Measurements from ENCODE around the gene MBNL2. TPM values are rescaled to one million over a fixed set of nuclear protein-coding genes. Genes with fewer than 3 reads are reported as not detected.

Gene MBNL2
- total RNA-seq, 2 experiments from 2014 or later: 16.8 to 18.8 TPM

DNA sequence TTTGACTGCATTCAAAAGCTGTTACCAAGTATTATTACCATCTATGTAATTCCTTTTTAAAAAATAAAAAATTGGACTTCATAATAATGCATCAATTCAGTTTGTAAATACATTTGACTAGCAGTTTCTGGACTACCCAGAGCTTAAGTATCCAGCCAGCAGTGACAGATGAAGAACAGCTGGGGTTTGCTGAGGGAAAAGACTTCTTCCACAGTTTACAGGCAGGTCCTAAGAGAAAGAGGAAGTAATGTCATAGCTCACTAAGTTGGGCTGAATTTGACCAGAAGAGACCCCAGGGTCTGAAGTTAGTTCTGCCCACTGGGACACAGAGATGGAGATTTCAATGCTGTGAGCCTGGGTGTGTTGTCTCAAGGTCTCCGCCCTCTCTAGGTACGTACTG is 96.4 kb downstream of the MBNL2 start:
- Mint-ChIP-seq H3K4me3 (no peak overlapping the region), H3K36me3 (ENCODE audit: low read depth) (peaks cover 11% of the 10 kb centered on the region), H3K27me3 (ENCODE audit: low read depth) (no peaks in the 10 kb centered on the region), H3K4me1 (ENCODE audit: low read depth) (peaks cover 4% of the 10 kb centered on the region), H3K27ac (no peak overlapping the region), H3K9me3 (no peaks in the 10 kb centered on the region)
- no peak for DNase-seq
- intact Hi-C loops (cut with micrococcal nuclease): no loop called here
- CTCF ChIA-PET: interaction anchor here (0.7 kb wide), 1 partner anchor 8 kb away, joined by 3 read pairs; no protein-coding TSS in a partner anchor

DNA sequence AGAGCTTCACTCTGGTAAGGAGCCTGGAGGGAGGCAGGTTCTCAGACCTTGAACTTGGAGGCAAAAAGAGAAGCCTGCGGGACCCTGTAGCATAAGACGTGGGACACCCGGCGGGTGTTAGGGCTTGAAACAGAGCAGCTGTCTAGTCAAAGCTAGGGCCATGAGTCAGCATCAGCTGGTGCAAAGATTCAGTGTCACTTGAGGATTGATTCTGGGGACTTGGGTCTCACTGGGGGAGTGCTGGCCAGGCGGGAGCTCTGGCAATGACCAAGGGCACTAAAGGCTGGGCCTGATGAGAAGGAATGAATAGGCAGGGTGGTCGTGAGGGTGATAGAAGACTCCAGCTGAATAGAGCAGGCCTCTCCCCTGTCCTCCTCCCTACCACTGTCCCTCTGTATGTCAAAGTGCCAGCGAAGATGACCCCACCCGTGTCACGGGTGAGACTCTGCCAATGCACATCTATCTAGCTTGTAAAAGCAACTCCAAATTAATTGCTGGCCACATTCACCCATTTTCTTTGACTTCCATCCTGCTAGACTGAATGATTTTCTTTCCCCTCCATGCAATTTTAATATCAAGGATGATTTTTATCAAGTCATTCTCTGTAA is 97.1 kb downstream of the MBNL2 start:
- CTCF ChIA-PET: interaction anchor here (0.7 kb wide), 1 partner anchor 9 kb away, joined by 3 read pairs; no protein-coding TSS in a partner anchor
- Mint-ChIP-seq H3K27me3 (ENCODE audit: low read depth) (no peaks in the 10 kb centered on the region), H3K4me1 (ENCODE audit: low read depth) (peaks cover under 1% of the 10 kb centered on the region), H3K27ac (no peak overlapping the region), H3K9me3 (no peaks in the 10 kb centered on the region), H3K36me3 (ENCODE audit: low read depth) (peaks cover 8% of the 10 kb centered on the region), H3K4me3 (no peak overlapping the region)
- intact Hi-C loops (cut with micrococcal nuclease): no loop called here
- no peak for DNase-seq

DNA sequence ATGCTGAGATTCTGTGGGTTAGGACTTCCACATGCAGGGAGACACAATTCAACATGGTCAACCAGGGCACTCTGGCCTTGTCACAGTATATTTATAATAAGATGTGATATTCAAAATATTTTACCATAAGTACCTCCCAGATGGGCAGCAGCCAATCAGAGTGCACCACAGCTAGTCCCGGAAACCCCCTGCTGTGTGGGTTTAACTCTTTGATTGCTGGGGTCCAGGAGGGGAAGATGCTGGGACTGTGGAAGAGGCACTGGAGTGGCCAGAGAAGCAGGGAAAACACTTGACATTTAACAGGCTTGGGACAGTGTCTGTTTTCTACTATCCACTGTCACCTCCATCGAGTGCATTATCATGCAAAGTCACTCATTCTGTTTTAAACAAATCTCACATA is 99.0 kb downstream of the MBNL2 start:
- no peak overlapping the region for H3K27ac Mint-ChIP-seq
- DNase-seq: no peak
- no peaks in the 10 kb centered on the region for H3K9me3 Mint-ChIP-seq
- H3K4me1 Mint-ChIP-seq (ENCODE audit: low read depth): no peaks in the 10 kb centered on the region
- intact Hi-C loops (cut with micrococcal nuclease): no loop called here
- H3K36me3 Mint-ChIP-seq (ENCODE audit: low read depth): peaks cover 3% of the 10 kb centered on the region
- no peak overlapping the region for H3K4me3 Mint-ChIP-seq
- CTCF ChIA-PET: no interaction called here
- H3K27me3 Mint-ChIP-seq (ENCODE audit: low read depth): no peaks in the 10 kb centered on the region

DNA sequence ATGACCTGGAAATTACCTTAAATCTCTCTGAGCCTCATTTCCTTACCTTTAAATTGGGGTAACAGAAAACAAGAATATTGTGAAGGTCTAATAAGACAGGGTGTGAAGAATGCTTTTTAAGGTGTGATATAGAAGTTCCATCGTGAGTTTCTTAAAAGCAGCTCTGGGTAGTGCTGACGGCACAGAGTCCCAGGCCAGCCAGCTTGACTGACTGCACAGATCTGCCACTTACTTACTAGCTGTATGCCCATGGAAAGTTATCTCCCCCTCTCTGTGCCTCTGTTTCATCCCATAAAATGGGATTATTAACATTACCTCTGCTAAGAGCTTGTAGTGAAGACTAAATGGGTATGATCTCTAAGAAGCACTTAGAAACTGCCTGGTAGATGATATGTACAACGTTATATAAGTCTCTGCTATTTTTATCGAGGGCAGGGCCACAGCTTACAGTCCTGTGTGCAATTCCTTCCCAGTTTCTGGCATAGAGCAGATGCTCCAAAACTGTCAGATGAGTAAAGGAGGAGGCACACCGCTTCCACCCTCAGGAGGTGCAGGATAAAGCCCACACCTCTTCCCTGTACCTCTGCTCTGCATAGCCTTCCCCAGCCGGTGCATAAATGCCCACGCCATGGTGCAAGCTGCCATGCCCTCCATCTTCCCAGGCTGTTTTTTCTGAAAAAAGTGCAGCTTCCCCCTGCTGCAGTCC is 99.6 kb downstream of the MBNL2 start:
- Mint-ChIP-seq H3K27me3 (ENCODE audit: low read depth) (no peaks in the 10 kb centered on the region), H3K36me3 (ENCODE audit: low read depth) (peaks cover 1% of the 10 kb centered on the region), H3K27ac (no peak overlapping the region), H3K4me3 (no peak overlapping the region), H3K4me1 (ENCODE audit: low read depth) (no peaks in the 10 kb centered on the region), H3K9me3 (no peaks in the 10 kb centered on the region)
- intact Hi-C loops (cut with micrococcal nuclease): no loop called here
- no peak for DNase-seq
- CTCF ChIA-PET: no interaction called here

DNA sequence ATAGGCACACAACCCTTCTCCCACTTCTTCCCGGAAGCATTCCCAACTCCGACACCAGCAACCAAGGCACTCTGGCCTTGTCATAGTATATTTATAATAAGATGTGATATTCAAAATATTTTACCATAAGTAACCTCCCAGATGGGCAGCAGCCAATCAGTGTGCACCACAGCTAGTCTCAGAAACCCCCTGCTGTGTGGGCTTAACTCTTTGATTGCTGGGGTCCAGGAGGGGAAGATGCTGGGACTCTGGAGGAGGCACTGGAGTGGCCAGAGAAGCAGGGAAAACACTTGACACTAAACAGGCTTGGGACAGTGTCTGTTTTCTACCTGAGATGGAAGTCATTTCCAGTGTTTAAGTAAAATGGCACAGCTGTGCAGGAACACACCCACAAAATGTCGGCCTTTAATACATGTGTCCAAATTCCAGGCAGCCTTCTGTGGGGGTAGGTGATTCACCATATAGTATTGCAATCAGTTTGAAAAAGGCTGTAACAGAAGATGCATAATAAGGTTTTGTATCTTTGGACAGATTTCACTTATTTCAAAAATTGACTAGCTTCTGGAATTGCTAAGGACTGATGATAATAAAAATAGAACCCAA is 100.7 kb downstream of the MBNL2 start:
- H3K4me3 Mint-ChIP-seq: no peak overlapping the region
- no peaks in the 10 kb centered on the region for H3K9me3 Mint-ChIP-seq
- H3K4me1 Mint-ChIP-seq (ENCODE audit: low read depth): peaks cover 3% of the 10 kb centered on the region
- intact Hi-C loops (cut with micrococcal nuclease): no loop called here
- no peak for DNase-seq
- H3K27me3 Mint-ChIP-seq (ENCODE audit: low read depth): no peaks in the 10 kb centered on the region
- H3K36me3 Mint-ChIP-seq (ENCODE audit: low read depth): peaks cover 1% of the 10 kb centered on the region
- CTCF ChIA-PET: no interaction called here
- no peak overlapping the region for H3K27ac Mint-ChIP-seq

GRCh38 chr13:97324115-97324514 is 102.0 kb downstream of the MBNL2 start:
- H3K27me3 Mint-ChIP-seq (ENCODE audit: low read depth): no peaks in the 10 kb centered on the region
- H3K9me3 Mint-ChIP-seq: no peaks in the 10 kb centered on the region
- intact Hi-C loops (cut with micrococcal nuclease): no loop called here
- H3K36me3 Mint-ChIP-seq (ENCODE audit: low read depth): peaks cover 1% of the 10 kb centered on the region
- DNase-seq: no peak
- H3K4me3 Mint-ChIP-seq: no peak overlapping the region
- no peak overlapping the region for H3K27ac Mint-ChIP-seq
- CTCF ChIA-PET: no interaction called here
- H3K4me1 Mint-ChIP-seq (ENCODE audit: low read depth): peaks cover 3% of the 10 kb centered on the region

- CTCF ChIA-PET: interaction anchor here (2.1 kb wide), 1 partner anchor 216 kb away, joined by 9 read pairs; no protein-coding TSS in a partner anchor
- intact Hi-C loops (cut with micrococcal nuclease): no loop called here
- no peak for DNase-seq
- no peaks in the 10 kb centered on the region for H3K9me3 Mint-ChIP-seq
- no peak overlapping the region for H3K4me3 Mint-ChIP-seq
- peaks cover 3% of the 10 kb centered on the region for H3K4me1 Mint-ChIP-seq (ENCODE audit: low read depth)
- no peaks in the 10 kb centered on the region for H3K36me3 Mint-ChIP-seq (ENCODE audit: low read depth)
- H3K27ac Mint-ChIP-seq: no peak overlapping the region
- no peaks in the 10 kb centered on the region for H3K27me3 Mint-ChIP-seq (ENCODE audit: low read depth)
Observed at GRCh38 chr13:97325738-97326137, 103.6 kb downstream of the MBNL2 start.

DNA sequence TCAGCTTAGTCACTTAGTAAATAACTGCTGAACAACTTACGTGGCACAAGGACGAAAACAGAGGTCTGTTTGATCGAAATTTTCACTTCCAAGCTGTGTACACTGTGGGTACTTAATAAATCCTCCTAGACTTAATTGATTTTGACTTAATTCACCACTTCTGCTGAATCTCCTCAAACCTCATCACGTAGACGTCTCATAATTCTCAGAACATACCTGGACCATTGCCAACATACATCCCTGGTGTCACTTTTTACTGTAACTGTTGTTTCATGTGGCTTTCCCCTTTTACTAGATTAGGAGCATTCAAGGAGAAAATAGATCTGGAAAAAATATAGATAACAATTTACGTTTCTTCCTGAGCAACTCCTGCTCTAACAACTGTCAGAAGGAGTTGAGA is 105.0 kb downstream of the MBNL2 start:
- H3K27me3 Mint-ChIP-seq (ENCODE audit: low read depth): no peaks in the 10 kb centered on the region
- CTCF ChIA-PET: interaction anchor here (1.1 to 2.1 kb wide), 2 partner anchors 10 to 217 kb away, joined by 4 to 9 read pairs; no protein-coding TSS in a partner anchor

DNA sequence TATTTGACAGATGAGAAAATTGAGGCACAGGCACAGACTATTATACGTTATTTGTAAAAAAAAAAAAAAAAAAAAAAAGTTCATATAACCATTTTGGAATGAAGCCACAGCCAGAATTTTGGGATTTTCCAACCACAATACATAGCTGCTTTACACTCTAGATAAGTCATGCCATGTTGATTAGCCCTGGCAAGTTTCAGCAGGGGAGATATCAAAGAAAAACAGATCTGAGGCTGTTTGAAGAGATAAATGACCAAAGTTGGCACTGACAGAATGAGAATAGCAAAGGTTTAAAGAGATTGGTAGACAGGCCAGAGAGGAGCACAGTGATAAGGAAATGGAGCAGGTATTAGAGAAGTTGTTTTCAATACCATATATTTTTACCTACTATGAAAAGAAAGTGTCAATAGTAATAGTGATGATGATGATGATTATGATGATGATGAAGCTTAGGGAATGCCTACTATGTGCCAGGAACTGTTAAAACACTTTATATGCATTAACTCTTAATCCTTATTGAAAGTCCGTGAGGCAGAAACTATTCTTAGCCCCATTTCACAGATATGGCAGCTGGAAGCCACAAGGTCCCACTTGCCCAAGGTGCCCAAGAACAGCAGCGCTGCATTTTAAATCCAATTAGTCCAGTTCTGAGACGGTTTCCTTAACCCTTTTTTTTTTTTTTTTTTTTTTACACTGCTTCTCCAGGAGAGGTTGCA is 105.5 kb downstream of the MBNL2 start:
- intact Hi-C loops (cut with micrococcal nuclease): no loop called here
- no peak for DNase-seq
- no peak overlapping the region for H3K27ac Mint-ChIP-seq
- H3K36me3 Mint-ChIP-seq (ENCODE audit: low read depth): no peaks in the 10 kb centered on the region
- CTCF ChIA-PET: interaction anchor here (2.1 kb wide), 1 partner anchor 218 kb away, joined by 9 read pairs; no protein-coding TSS in a partner anchor
- no peak overlapping the region for H3K4me3 Mint-ChIP-seq
- no peaks in the 10 kb centered on the region for H3K9me3 Mint-ChIP-seq
- no peaks in the 10 kb centered on the region for H3K27me3 Mint-ChIP-seq (ENCODE audit: low read depth)
- H3K4me1 Mint-ChIP-seq (ENCODE audit: low read depth): peaks cover 3% of the 10 kb centered on the region

More for the DNA sequence above, 105.0 kb downstream of the MBNL2 start:
- intact Hi-C loops (cut with micrococcal nuclease): no loop called here
- H3K4me3 Mint-ChIP-seq: no peak overlapping the region
- no peak for DNase-seq
- no peak overlapping the region for H3K27ac Mint-ChIP-seq
- no peaks in the 10 kb centered on the region for H3K36me3 Mint-ChIP-seq (ENCODE audit: low read depth)
- no peaks in the 10 kb centered on the region for H3K9me3 Mint-ChIP-seq
- H3K4me1 Mint-ChIP-seq (ENCODE audit: low read depth): peaks cover 3% of the 10 kb centered on the region

- intact Hi-C loops (cut with micrococcal nuclease): no loop called here
- H3K36me3 Mint-ChIP-seq (ENCODE audit: low read depth): no peaks in the 10 kb centered on the region
- CTCF ChIA-PET: no interaction called here
Observed at GRCh38 chr13:97328222-97328790, 106.2 kb downstream of the MBNL2 start.

DNA sequence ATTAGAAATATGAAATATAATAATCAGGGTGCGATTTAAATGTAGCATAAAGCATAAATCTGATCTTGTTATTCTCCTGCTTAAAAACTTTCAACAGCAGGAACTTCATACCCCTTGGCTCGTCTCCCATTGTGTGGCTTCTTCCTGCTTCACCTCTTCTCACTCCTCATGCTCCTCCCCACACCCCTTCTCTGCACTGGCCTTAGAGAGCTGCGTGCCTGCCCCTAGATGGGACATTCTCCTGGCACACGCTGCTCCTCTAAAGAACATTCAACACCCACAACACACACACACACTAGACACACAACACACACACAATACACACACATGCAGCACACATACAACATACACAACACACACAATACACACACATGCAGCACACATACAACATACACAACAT is 107.2 kb downstream of the MBNL2 start:
- DNase-seq: no peak
- H3K27me3 Mint-ChIP-seq (ENCODE audit: low read depth): no peaks in the 10 kb centered on the region
- CTCF ChIA-PET: no interaction called here
- intact Hi-C loops (cut with micrococcal nuclease): no loop called here
- H3K4me3 Mint-ChIP-seq: no peak overlapping the region
- H3K9me3 Mint-ChIP-seq: no peaks in the 10 kb centered on the region
- H3K4me1 Mint-ChIP-seq (ENCODE audit: low read depth): peaks cover 3% of the 10 kb centered on the region
- no peak overlapping the region for H3K27ac Mint-ChIP-seq
- no peaks in the 10 kb centered on the region for H3K36me3 Mint-ChIP-seq (ENCODE audit: low read depth)

More at GRCh38 chr13:97328222-97328790, 106.2 kb downstream of the MBNL2 start:
- peaks cover 3% of the 10 kb centered on the region for H3K4me1 Mint-ChIP-seq (ENCODE audit: low read depth)
- H3K27ac Mint-ChIP-seq: no peak overlapping the region
- no peaks in the 10 kb centered on the region for H3K9me3 Mint-ChIP-seq
- DNase-seq: no peak
- no peak overlapping the region for H3K4me3 Mint-ChIP-seq
- no peaks in the 10 kb centered on the region for H3K27me3 Mint-ChIP-seq (ENCODE audit: low read depth)

- Mint-ChIP-seq H3K27ac (no peak overlapping the region), H3K27me3 (ENCODE audit: low read depth) (no peaks in the 10 kb centered on the region), H3K4me1 (ENCODE audit: low read depth) (peaks cover 3% of the 10 kb centered on the region), H3K9me3 (no peaks in the 10 kb centered on the region), H3K36me3 (ENCODE audit: low read depth) (peaks cover 2% of the 10 kb centered on the region), H3K4me3 (no peak overlapping the region)
- intact Hi-C loops (cut with micrococcal nuclease): no loop called here
- DNase-seq: no peak
- CTCF ChIA-PET: interaction anchor here (1.2 to 1.5 kb wide), 2 partner anchors 27 to 221 kb away, joined by 4 read pairs; no protein-coding TSS in a partner anchor
Observed at GRCh38 chr13:97330448-97330847, 108.3 kb downstream of the MBNL2 start.
